GM12878 (cell line): ENCODE data around the gene LRRC75A.

Experiments
- BHLHE40 ChIP-seq, 2 experiments: fragments of 450-650 bp in 1 of 2; IDR thresholded peaks; 2 replicates each; pipeline ENCODE4 v1.6.1; 2011 to 2017; ENCODE audit warnings: low read depth in 2 of 2, borderline replicate concordance in 1 of 2, improper control_type of control experiment in 1 of 2, low read length in 1 of 2, mild to moderate bottlenecking in 1 of 2
- BRCA1 ChIP-seq: IDR thresholded peaks from 2 replicates; pipeline ENCODE4 v1.6.1; 2011; ENCODE audit warnings: low read depth, low read length, improper control_type of control experiment
- CREB1 ChIP-seq: IDR thresholded peaks from 2 replicates; pipeline ENCODE4 v1.6.1; 2012; ENCODE audit warnings: low read depth, mild to moderate bottlenecking, inconsistent platforms
- CREM ChIP-seq: IDR thresholded peaks from 2 replicates; pipeline ENCODE4 v1.6.1; 2014; ENCODE audit warnings: antibody characterized with exemption, low read depth
- EP300 ChIP-seq, 2 experiments: fragments of 150-350 bp in 1 of 2; IDR thresholded peaks; 2 replicates each; pipeline ENCODE4 v1.6.1; 2011 to 2012; ENCODE audit warnings: low read depth in 2 of 2, low read length in 2 of 2, borderline replicate concordance in 1 of 2, improper control_type of control experiment in 1 of 2, inconsistent platforms in 1 of 2; ENCODE audit not compliant: control insufficient read depth in 1 of 2
- ESRRA ChIP-seq: IDR thresholded peaks from 2 replicates; pipeline ENCODE4 v1.6.1; 2012; ENCODE audit warnings: mild to moderate bottlenecking, low read length, improper control_type of control experiment
- JUNB ChIP-seq: IDR thresholded peaks from 2 replicates; pipeline ENCODE4 v1.6.1; 2016; ENCODE audit warnings: antibody characterized with exemption, mild to moderate bottlenecking
- NFYB ChIP-seq: IDR thresholded peaks from 2 replicates; pipeline ENCODE4 v1.6.1; 2011; ENCODE audit warnings: low read depth, mild to moderate bottlenecking, low read length, improper control_type of control experiment, moderate library complexity; ENCODE audit not compliant: insufficient read depth
- POLR2AphosphoS5 ChIP-seq: IDR thresholded peaks from 2 replicates; pipeline ENCODE4 v1.6.1; 2011; ENCODE audit warnings: mild to moderate bottlenecking, low read length, inconsistent platforms
- TAF1 ChIP-seq: IDR thresholded peaks from 2 replicates; pipeline ENCODE4 v1.6.1; 2011; ENCODE audit warnings: mild to moderate bottlenecking, low read depth, low read length, borderline replicate concordance
- ZSCAN29 ChIP-seq: fragments of 450-650 bp; IDR thresholded peaks from 2 replicates; pipeline ENCODE4 v1.6.1; 2017; ENCODE audit warnings: mild to moderate bottlenecking, moderate library complexity
- TF ChIP-seq, protein P1 (sequence below): fragments of 150-350 bp; IDR thresholded peaks from 2 replicates; pipeline ENCODE4 v1.6.1; 2014; ENCODE audit warnings: mild to moderate bottlenecking, low read depth, low read length
- TF ChIP-seq, protein P2 (sequence below), 3 experiments: IDR thresholded peaks in 2 of 3; conservative IDR thresholded peaks in 1 of 3; 2 replicates each; pipeline ENCODE4 v1.5.1; 2011; ENCODE audit warnings: low read depth in 3 of 3, low read length in 3 of 3, mild to moderate bottlenecking in 3 of 3, control low read depth in 2 of 3, moderate library complexity in 2 of 3, inconsistent platforms in 1 of 3, mixed read lengths in 1 of 3; ENCODE audit not compliant: control insufficient read depth in 2 of 3, insufficient read depth in 1 of 3; ENCODE audit errors: extremely low read depth in 1 of 3

DNA sequence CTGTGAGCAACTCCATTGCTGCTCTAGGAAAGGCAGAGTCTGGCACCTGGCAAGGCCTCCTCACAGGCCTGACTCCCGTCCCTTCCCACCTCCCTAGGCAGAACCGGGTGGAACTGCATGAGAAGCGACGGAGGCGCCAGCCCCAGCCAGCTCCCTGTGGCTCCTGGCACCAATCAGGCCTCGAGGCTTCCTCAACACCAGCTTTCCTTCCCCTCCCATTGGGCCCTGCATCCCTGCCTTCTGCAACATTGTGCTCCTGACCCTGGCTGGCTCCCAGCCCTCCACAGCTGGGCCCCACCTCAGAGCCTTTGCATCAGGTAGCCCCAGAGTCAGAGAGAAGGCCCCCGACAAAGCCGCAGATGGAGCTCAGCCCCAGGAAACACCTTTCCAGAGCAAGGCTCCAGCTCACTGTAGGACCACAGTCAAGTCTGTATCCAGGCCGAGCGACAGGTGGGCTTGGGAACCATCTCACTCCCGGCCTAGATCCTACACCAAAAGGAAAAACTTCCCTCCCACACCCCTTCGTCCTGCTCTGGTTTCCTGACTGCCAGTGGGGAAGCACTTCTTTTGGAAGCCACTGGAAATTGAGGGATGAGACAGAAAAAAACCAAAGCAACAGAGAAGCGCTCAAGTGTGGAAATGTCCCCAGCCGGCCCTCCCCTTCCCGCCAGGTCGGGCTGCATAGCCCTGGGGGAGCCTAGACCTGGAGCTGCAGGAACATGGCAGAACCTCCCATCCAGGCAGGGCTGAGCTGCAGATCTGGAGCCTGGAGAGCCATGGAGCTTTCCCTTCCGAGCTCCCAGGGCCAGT lies 31.0 kb downstream of the LRRC75A start:
- no peak for TF ChIP-seq BHLHE40 (IDR thresholded peaks at IDR 0.05; ENCODE audit: borderline replicate concordance in 1 of 2, low read depth in 2 of 2, low read length in 1 of 2)
- TF ChIP-seq NFYB, result no peak
- no peak for TF ChIP-seq ZSCAN29
- TF ChIP-seq BRCA1, result no peak
- TF ChIP-seq, protein P1, sequence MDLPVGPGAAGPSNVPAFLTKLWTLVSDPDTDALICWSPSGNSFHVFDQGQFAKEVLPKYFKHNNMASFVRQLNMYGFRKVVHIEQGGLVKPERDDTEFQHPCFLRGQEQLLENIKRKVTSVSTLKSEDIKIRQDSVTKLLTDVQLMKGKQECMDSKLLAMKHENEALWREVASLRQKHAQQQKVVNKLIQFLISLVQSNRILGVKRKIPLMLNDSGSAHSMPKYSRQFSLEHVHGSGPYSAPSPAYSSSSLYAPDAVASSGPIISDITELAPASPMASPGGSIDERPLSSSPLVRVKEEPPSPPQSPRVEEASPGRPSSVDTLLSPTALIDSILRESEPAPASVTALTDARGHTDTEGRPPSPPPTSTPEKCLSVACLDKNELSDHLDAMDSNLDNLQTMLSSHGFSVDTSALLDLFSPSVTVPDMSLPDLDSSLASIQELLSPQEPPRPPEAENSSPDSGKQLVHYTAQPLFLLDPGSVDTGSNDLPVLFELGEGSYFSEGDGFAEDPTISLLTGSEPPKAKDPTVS, result no peak
- no peak for TF ChIP-seq POLR2AphosphoS5
- TF ChIP-seq, protein P2, sequence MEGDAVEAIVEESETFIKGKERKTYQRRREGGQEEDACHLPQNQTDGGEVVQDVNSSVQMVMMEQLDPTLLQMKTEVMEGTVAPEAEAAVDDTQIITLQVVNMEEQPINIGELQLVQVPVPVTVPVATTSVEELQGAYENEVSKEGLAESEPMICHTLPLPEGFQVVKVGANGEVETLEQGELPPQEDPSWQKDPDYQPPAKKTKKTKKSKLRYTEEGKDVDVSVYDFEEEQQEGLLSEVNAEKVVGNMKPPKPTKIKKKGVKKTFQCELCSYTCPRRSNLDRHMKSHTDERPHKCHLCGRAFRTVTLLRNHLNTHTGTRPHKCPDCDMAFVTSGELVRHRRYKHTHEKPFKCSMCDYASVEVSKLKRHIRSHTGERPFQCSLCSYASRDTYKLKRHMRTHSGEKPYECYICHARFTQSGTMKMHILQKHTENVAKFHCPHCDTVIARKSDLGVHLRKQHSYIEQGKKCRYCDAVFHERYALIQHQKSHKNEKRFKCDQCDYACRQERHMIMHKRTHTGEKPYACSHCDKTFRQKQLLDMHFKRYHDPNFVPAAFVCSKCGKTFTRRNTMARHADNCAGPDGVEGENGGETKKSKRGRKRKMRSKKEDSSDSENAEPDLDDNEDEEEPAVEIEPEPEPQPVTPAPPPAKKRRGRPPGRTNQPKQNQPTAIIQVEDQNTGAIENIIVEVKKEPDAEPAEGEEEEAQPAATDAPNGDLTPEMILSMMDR (IDR thresholded peaks at IDR 0.05 in 2 of 3, conservative IDR thresholded peaks at IDR 0.05 in 1 of 3; ENCODE audit: control insufficient read depth in 2 of 3, extremely low read depth in 1 of 3, insufficient read depth in 1 of 3, low read depth in 3 of 3, low read length in 3 of 3), result no peak
- TF ChIP-seq EP300 (IDR thresholded peaks at IDR 0.05; ENCODE audit: borderline replicate concordance in 1 of 2, control insufficient read depth in 1 of 2, low read depth in 2 of 2, low read length in 2 of 2), result no peak
- no peak for TF ChIP-seq CREM
- TF ChIP-seq TAF1, result no peak
- no peak for TF ChIP-seq ESRRA
- no peak for TF ChIP-seq CREB1
- TF ChIP-seq JUNB, result no peak
